ENCODE measurements around the gene LRRC8E. TPM values are rescaled to one million over a fixed set of nuclear protein-coding genes. Genes with fewer than 3 reads are reported as not detected.
"Not testable (repeated sequence)": the region's sequence is repeated elsewhere in the genome, so short reads cannot be mapped to it uniquely, and the experiment has no call there.

Gene LRRC8E
- total RNA-seq, 3 donors from 2014 or later: 1.4 to 15.1 (median 6.6) TPM

- H3K27ac ChIP-seq: peak overlapping the region in 1 of 2 donors; percentile 9
- no peak for TF ChIP-seq POLR2AphosphoS5 (IDR thresholded peaks at IDR 0.05)
- TF ChIP-seq CTCF (IDR thresholded peaks at IDR 0.05): no peak
- TF ChIP-seq POLR2A (IDR thresholded peaks at IDR 0.05): no peak
- H3K9me3 ChIP-seq: no peaks in the 10 kb centered on the region
- intact Hi-C loops (cut with DNase I; ENCODE audit: low total_unique reads): no loop called here
- peak overlapping the region in 2 of 3 donors; percentile 39 to 66 for H3K4me3 ChIP-seq
- H3K27me3 ChIP-seq: peaks cover 10 to 40% of the 10 kb centered on the region in 2 donors
- DNase-seq (ENCODE audit: low spot score in 2 of 2): no peak
- peaks cover 10% of the 10 kb centered on the region for H3K36me3 ChIP-seq
- peaks cover 14 to 29% of the 10 kb centered on the region in 2 donors for H3K4me1 ChIP-seq
These were observed 28.6 kb downstream of the LRRC8E start for GRCh38 chr19:7916955-7917266.

GRCh38 chr19:7917267-7918061 is 29.2 kb downstream of the LRRC8E start:
- TF ChIP-seq CTCF (IDR thresholded peaks at IDR 0.05): peak in 1 of 3 donors; percentile 23
- peak in 1 of 3 donors; percentile 22 for TF ChIP-seq POLR2AphosphoS5 (IDR thresholded peaks at IDR 0.05)
- TF ChIP-seq POLR2A (IDR thresholded peaks at IDR 0.05): no peak
- H3K27me3 ChIP-seq: peaks cover 10 to 40% of the 10 kb centered on the region in 2 donors
- H3K4me1 ChIP-seq: peaks cover 14 to 32% of the 10 kb centered on the region in 2 donors
- peak overlapping the region; percentile 16 to 66 (median 39) for H3K4me3 ChIP-seq
- H3K27ac ChIP-seq: peak overlapping the region in 1 of 2 donors; percentile 9
- no peak for DNase-seq (ENCODE audit: low spot score in 2 of 2)
- peaks cover 4% of the 10 kb centered on the region for H3K36me3 ChIP-seq
- intact Hi-C loops (cut with DNase I; ENCODE audit: low total_unique reads): no loop called here
- no peaks in the 10 kb centered on the region for H3K9me3 ChIP-seq

- peak in 1 of 3 donors; percentile 1 for TF ChIP-seq CTCF (IDR thresholded peaks at IDR 0.05)
- DNase-seq (ENCODE audit: low spot score in 2 of 2); intact Hi-C loops (cut with DNase I; ENCODE audit: low total_unique reads); H3K36me3 ChIP-seq; H3K9me3 ChIP-seq: not testable (repeated sequence)
- peaks cover 10 to 40% of the 10 kb centered on the region in 2 donors for H3K27me3 ChIP-seq
- peak overlapping the region in 1 of 2 donors; percentile 9 for H3K27ac ChIP-seq
- peak overlapping the region in 2 of 3 donors; percentile 39 to 66 for H3K4me3 ChIP-seq
- peaks cover 14 to 32% of the 10 kb centered on the region in 2 donors for H3K4me1 ChIP-seq
These were observed 29.8 kb downstream of the LRRC8E start for GRCh38 chr19:7918062-7918614.

- intact Hi-C loops (cut with DNase I; ENCODE audit: low total_unique reads): no loop called here
- H3K9me3 ChIP-seq: no peaks in the 10 kb centered on the region
- peaks cover 10 to 40% of the 10 kb centered on the region in 2 donors for H3K27me3 ChIP-seq
- H3K36me3 ChIP-seq: no peaks in the 10 kb centered on the region
- no peak for DNase-seq (ENCODE audit: low spot score in 2 of 2)
- peaks cover 14 to 32% of the 10 kb centered on the region in 2 donors for H3K4me1 ChIP-seq
- TF ChIP-seq POLR2A (IDR thresholded peaks at IDR 0.05): no peak
- no peak overlapping the region for H3K27ac ChIP-seq
- no peak overlapping the region for H3K4me3 ChIP-seq
These were observed 30.5 kb downstream of the LRRC8E start for GRCh38 chr19:7918615-7919421.

GRCh38 chr19:7919610-7920518 is 31.6 kb downstream of the LRRC8E start, which contains the start of gene SNAPC2:
Gene SNAPC2 (plus strand): TSS chr19:7920338. CDS start chr19:7920367, 29 bp downstream.
- intact Hi-C loops (cut with DNase I; ENCODE audit: low total_unique reads): no loop called here

More at GRCh38 chr19:7919610-7920518, 31.6 kb downstream of the LRRC8E start, which contains the start of gene SNAPC2:
- DNase-seq (ENCODE audit: low spot score in 2 of 2): peak; percentile 95 to 96
- peaks cover 10 to 40% of the 10 kb centered on the region in 2 donors for H3K27me3 ChIP-seq
- peak within 1 kb of the TSS; percentile 90 to 93 for H3K27ac ChIP-seq
- no peaks in the 10 kb centered on the region for H3K9me3 ChIP-seq
- peak within 1 kb of the TSS; percentile 58 to 87 (median 67) for H3K4me3 ChIP-seq
- peaks cover 14 to 36% of the 10 kb centered on the region in 2 donors for H3K4me1 ChIP-seq
- TF ChIP-seq POLR2AphosphoS5 (IDR thresholded peaks at IDR 0.05): peak; percentile 78 to 87 (median 81)
- TF ChIP-seq POLR2A (IDR thresholded peaks at IDR 0.05): no peak
- peak in 1 of 3 donors; percentile 18 for TF ChIP-seq CTCF (IDR thresholded peaks at IDR 0.05)
- H3K36me3 ChIP-seq: no peaks in the 10 kb centered on the region
